OCI-LY7 (cell line): ENCODE results near the gene MDC1.

Experiments
- EZH2phosphoT487 ChIP-seq: fragments of 200-600 bp; sonication (generic); IDR thresholded peaks from 2 replicates; pipeline ENCODE4 v1.6.1; 2018; ENCODE audit warnings: low read depth, borderline replicate concordance, mild to moderate bottlenecking, mixed run types, antibody characterized with exemption, low read length, moderate library complexity, mixed read lengths
- TF ChIP-seq, protein P1 (sequence below): fragments of 200-600 bp; sonication (generic); conservative IDR thresholded peaks from 2 replicates; pipeline ENCODE4 v1.5.1; 2014; ENCODE audit warnings: mild to moderate bottlenecking, antibody characterized with exemption, low read length, moderate library complexity, mixed read lengths

DNA sequence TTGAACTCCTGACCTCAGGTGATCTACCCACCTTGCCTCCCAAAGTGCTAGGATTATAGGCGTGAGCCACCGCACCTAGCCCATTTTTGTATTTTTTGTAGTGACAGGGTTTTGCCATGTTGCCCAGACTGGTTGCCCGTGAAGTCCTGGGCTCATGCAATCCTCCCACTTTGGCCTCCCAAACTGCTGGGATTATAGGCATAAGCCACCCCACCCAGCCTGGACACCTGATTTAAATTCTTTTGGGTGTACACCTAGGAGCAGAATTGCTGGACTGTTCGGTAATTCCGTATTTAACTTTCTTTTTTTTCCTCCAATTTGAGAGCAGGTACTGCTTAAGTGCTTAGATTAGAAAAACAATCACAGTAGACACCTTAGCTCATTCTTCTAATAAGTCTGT lies 20.6 kb downstream of the MDC1 start:
- TF ChIP-seq, protein P1, sequence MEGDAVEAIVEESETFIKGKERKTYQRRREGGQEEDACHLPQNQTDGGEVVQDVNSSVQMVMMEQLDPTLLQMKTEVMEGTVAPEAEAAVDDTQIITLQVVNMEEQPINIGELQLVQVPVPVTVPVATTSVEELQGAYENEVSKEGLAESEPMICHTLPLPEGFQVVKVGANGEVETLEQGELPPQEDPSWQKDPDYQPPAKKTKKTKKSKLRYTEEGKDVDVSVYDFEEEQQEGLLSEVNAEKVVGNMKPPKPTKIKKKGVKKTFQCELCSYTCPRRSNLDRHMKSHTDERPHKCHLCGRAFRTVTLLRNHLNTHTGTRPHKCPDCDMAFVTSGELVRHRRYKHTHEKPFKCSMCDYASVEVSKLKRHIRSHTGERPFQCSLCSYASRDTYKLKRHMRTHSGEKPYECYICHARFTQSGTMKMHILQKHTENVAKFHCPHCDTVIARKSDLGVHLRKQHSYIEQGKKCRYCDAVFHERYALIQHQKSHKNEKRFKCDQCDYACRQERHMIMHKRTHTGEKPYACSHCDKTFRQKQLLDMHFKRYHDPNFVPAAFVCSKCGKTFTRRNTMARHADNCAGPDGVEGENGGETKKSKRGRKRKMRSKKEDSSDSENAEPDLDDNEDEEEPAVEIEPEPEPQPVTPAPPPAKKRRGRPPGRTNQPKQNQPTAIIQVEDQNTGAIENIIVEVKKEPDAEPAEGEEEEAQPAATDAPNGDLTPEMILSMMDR, result no peak
- no peak for TF ChIP-seq EZH2phosphoT487
